ENCODE measurements around the gene GARIN3.

Gene GARIN3

GRCh38 chr5:157198277-157198986 lies 32.4 kb upstream of the GARIN3 start:
- Mint-ChIP-seq H3K27ac (no peak overlapping the region), H3K36me3 (ENCODE audit: low read depth) (no peaks in the 10 kb centered on the region), H3K9me3 (peaks cover 3% of the 10 kb centered on the region), H3K27me3 (ENCODE audit: low read depth, poor library complexity) (peaks cover 34% of the 10 kb centered on the region), H3K4me1 (no peaks in the 10 kb centered on the region), H3K4me3 (no peak overlapping the region)
- TF ChIP-seq CTCF (IDR thresholded peaks at IDR 0.05) = no peak
- no peak for DNase-seq

- Mint-ChIP-seq H3K27ac (no peak overlapping the region), H3K4me3 (no peak overlapping the region), H3K9me3 (peaks cover 6% of the 10 kb centered on the region), H3K36me3 (ENCODE audit: low read depth) (no peaks in the 10 kb centered on the region), H3K4me1 (no peaks in the 10 kb centered on the region), H3K27me3 (ENCODE audit: low read depth, poor library complexity) (peaks cover 34% of the 10 kb centered on the region)
- DNase-seq = no peak
- no peak for TF ChIP-seq CTCF (IDR thresholded peaks at IDR 0.05)
Observed at GRCh38 chr5:157197086-157197485, 31.0 kb upstream of the GARIN3 start.

GRCh38 chr5:157196045-157196444 lies 30.0 kb upstream of the GARIN3 start:
- Mint-ChIP-seq H3K4me1 (no peaks in the 10 kb centered on the region), H3K9me3 (peaks cover 6% of the 10 kb centered on the region), H3K4me3 (no peak overlapping the region), H3K27ac (no peak overlapping the region), H3K36me3 (ENCODE audit: low read depth) (no peaks in the 10 kb centered on the region), H3K27me3 (ENCODE audit: low read depth, poor library complexity) (peaks cover 34% of the 10 kb centered on the region)
- no peak for DNase-seq
- TF ChIP-seq CTCF (IDR thresholded peaks at IDR 0.05) = no peak

GRCh38 chr5:157193699-157194424 lies 27.8 kb upstream of the GARIN3 start:
- Mint-ChIP-seq H3K4me3 (no peak overlapping the region), H3K36me3 (ENCODE audit: low read depth) (no peaks in the 10 kb centered on the region), H3K9me3 (peaks cover 6% of the 10 kb centered on the region), H3K4me1 (peaks cover 11% of the 10 kb centered on the region), H3K27ac (no peak overlapping the region), H3K27me3 (ENCODE audit: low read depth, poor library complexity) (peaks cover 24% of the 10 kb centered on the region)
- no peak for TF ChIP-seq CTCF (IDR thresholded peaks at IDR 0.05)
- DNase-seq = no peak

GRCh38 chr5:157189223-157189622 lies 23.2 kb upstream of the GARIN3 start:
- peaks cover 6% of the 10 kb centered on the region for H3K9me3 Mint-ChIP-seq
- no peak overlapping the region for H3K27ac Mint-ChIP-seq
- DNase-seq = no peak
- H3K36me3 Mint-ChIP-seq (ENCODE audit: low read depth) = no peaks in the 10 kb centered on the region
- peaks cover 15% of the 10 kb centered on the region for H3K4me1 Mint-ChIP-seq
- no peak overlapping the region for H3K4me3 Mint-ChIP-seq
- peaks cover 3% of the 10 kb centered on the region for H3K27me3 Mint-ChIP-seq (ENCODE audit: low read depth, poor library complexity)
- TF ChIP-seq CTCF (IDR thresholded peaks at IDR 0.05) = no peak
